Non-pigmented ciliary epithelial cell (primary cell): Measurements from ENCODE around the gene IDUA.

Source experiments
- DNase-seq: peaks from one replicate; pipeline ENCODE4 v3.0.0-alpha.2; 2010; ENCODE audit warnings: low read depth

The IDUA gene

DNA sequence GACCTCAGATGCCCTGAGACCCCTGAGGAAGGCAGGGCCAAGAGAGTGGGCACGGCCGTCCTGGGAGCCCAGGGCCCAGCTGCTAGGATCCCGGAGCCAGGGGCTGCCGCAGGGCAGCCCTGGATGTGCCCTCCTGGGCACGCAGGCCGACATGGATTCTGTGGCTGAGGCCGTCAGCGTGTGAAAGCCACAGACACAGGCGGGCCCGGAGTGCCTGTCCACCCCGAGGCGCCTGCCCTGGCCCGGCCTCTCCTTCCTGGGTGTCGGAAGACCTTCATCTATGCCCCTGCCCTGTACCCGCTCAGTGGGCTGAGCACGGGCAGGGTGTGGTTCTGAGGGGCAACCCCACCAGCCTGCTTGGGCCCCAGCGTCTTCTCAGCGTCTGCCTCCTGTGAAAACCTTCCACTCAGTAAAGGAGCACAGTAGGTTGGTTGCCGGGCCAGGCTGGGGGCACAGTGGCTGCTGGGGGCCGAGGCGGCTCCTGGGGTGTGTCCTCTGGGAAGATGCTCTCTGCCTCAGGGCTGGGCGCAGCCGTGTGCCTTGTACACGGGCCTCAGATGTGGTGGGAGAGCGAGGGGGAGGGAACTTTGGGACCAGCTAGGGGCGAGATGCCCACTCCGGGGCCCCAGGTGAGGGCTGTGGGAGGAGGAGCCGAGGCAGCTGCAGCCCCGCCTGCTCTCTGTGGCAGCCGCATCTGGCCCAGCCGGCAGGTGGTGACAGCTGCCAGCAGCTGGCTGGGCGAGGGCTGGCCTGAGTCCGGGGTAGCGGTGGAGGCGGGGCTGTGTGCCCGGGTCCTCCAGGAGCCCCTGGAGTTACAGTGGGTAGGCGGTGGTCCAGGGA, 45.3 kb downstream of the IDUA start:
- no peak for DNase-seq

DNA sequence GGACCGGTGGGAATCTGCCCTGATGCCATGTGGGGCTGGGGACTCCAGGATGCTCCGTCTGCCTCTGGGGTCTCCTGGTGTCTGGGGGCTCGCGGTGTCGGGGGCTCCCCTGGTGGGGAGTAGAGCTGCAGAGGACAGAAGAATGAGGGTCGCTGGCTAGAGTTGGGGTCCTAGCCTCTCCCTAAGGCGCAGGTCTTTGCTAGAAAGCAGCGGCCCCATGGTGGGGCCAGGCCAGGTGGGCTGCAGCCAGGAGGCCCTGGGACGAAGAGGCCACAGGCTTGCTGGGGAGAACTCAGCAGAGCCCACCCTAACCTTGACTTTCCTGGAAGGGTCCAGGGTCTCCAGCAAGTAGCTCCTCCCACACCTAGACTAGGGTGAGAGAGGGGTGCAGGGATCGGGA, 46.0 kb downstream of the IDUA start:
- no peak for DNase-seq

- no peak for DNase-seq
Measured at GRCh38 chr4:1033840-1034551, 47.2 kb downstream of the IDUA start.

DNA sequence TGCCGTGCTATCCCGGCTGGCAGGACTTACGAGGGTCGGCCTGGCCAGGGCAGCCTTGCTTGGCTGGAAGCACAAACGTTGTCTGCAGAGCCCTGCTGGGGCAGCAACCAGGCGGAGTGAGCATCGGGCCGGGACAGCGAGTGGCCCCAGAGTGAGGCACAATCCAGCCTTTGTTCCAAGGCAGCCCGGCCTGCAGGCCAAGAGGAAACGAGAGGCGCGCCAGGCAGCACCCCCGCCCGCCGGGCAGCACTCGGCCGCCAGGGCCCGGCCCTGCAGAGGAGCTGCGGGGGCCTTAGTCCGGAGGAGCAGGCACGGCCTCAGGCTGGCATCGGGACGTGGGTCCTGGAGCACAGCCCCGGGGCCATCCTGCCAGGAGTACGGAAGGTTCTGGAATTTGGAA, 48.7 kb downstream of the IDUA start:
- DNase-seq = no peak

GRCh38 chr4:1036095-1036494, 49.3 kb downstream of the IDUA start:
- no peak for DNase-seq

GRCh38 chr4:1036976-1037810, 50.3 kb downstream of the IDUA start:
- no peak for DNase-seq

DNA sequence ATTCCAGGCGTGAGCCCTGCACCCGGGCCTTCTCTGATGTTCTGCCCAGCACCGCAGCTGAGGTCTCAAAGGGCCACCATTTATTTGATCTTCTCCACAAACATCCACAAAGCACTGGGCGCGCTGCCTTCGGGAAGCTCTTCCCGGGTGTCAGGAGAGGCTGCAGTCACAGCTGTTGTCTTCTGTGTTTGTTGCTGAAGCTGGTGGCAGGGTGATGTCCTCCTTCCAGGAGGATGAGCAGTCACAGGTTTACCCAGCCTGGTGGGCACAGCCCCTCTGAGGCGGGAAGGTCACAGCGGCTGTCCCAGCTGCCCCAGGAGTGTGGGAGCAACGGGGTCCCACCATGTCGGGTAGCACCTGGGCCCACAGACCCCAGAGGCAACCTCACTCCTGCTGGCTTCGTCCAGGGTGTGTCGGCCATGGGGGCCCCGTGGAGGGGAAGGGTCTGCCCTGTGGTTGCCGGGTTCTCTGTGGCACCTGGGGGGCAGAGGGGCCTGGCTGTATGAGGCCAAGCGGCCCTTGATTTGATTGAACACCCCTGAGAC, 52.2 kb downstream of the IDUA start:
- no peak for DNase-seq

DNA sequence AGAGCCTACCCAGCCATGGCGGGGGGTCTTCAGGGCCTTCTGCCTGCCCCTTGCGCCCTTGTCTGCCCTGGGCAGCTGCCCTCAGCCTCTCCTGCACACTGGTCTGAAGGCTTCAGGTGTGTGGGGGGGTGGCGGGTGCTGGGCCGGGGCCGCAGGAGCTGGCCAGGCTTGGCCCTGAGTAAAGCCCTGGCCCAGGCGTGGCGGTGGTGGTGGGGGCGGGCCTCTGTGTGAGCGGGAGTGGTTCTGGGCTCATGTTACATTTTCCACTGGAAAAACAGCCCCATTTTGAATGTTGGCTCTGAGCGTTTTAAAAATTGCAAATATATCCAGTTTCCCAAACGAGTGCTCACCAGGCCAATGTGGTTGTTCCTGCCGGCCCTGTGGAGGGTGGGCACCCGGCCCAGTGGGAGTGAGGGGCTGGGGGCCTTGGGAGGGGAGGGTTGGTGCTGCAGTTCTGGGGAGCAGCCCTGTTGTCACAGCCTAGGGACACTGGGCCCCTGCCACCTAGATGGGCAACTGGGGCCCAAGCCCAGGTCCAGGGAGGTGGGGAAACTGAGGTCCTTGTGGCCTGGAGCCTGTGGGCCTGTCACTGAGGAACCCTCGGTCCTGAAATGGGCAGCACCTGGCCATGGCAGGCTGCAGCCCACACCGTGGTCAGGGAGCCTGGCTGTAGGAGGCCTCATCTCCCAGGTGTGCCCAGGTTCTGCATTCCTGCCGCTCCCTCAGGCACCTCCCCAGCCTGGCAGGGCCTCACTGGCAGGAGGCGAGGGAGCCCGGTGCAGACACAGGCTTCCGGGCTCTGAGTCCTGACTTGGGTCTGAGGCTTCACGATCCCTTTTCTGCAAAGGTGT, 52.9 kb downstream of the IDUA start:
- no peak for DNase-seq

DNA sequence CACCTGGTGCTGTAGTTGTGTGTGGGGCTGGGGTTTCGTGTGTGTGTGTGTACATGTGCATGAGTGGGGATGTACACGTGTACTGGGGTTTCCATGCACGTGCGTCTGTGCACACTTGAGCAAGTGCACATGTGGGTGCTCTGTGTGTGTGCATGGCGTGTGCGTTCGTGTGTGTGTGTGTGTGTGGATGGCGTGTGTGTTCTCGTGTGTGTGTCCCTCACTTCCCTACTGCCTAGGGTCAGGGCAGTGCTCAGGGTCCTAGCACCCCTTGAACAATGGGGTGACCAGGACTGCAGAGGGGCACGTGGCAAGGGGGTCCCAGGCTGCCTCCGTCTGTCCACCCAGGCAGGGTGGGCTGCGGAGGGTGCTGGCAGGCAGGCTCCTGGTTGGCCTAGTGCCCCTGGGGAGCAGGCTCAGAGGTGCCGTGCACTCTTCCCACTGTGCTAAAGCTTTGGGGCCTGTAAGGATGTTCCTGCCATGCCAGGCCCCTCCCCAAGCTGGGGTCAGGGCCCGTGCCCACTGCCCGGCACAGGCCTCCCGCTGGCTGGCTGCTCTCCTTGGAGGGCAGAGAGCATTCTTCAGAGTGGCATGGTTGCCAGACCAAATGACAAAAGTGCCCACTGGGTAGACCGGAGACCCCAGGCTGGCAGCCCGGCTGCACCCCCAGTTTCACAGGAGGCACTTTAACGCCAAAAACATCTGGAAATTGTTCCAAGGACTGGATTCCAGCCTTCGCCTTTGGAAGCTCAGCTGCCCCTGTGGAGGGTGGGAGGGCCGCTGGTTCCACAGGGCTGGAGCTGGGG, 53.7 kb downstream of the IDUA start:
- DNase-seq = no peak

DNA sequence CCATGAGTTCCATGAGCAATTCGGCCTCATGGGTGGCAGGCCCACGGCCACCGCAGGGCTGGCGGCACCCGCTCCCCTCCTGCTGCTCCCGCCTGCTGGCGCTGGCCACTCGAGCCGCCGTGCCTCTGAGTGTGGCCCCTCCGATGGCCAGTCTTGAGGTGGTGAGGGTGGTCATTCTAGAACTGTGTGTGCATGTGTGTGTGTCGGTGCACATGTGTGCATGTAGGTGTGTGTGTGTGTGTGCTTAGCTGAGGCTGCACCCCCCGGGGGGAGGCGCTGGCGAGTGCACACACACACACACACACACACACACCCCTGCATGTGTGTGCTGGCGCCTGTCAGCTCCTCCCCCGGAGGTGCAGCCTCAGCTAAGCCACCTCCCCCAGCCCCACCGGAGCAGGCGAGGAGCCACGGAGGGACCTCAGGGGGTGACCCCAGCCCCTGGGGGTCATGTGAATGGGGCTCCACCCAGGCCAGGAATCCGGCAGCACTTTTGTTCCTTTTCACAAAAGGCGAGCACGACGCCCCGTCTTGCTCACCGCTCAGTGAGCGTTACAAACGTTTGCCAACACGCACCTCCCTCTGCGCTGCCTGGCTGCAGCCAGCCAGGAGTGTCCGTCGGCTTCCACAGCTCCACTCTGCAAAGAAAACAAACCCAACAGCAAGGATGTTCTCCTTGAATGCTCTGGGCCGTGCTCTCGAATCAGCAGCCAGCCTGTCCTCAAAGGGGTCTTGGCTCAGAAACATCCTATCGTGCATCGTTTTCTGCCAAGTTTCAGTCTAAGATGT, 54.5 kb downstream of the IDUA start:
- DNase-seq = no peak

DNA sequence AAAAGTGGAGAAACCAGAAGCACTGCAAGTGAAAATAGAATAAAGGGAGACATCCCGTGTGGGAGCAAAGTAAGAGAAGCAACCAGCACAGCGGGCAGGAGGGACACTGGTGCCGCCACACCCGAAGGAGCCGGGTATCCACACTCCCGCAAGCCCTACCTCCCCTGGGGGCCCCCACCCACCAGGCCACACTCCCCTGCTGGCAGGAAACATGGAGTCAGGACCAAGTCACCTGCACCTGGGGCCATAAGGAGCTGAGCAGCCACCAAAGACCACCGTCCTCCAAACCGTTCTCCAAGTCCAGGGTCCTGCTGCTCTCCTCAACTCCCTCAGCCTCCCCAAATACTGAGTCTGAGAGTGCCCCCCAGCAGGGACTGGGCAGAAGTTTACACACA, 55.1 kb downstream of the IDUA start:
- no peak for DNase-seq

- DNase-seq = no peak
Measured at GRCh38 chr4:1042352-1043055, 55.7 kb downstream of the IDUA start.

GRCh38 chr4:1043162-1043561, 56.3 kb downstream of the IDUA start:
- no peak for DNase-seq

GRCh38 chr4:1043651-1044468, 57.0 kb downstream of the IDUA start:
- DNase-seq = peak; percentile 98

- DNase-seq = no peak
Measured at GRCh38 chr4:1044469-1045192, 57.8 kb downstream of the IDUA start.

GRCh38 chr4:1045193-1045594, 58.4 kb downstream of the IDUA start:
- no peak for DNase-seq

GRCh38 chr4:1045595-1046201, 58.9 kb downstream of the IDUA start:
- DNase-seq = no peak
